ENCODE measurements around the gene SPG11. TPM values are rescaled to one million over a fixed set of nuclear protein-coding genes. Genes with fewer than 3 reads are reported as not detected.

SPG11 gene
- total and polyA plus RNA-seq, 9 of the 15 experiments (the other 6 are each of a cell fraction or from before 2014, with no cell fraction given): 23.3 to 71.2 (median 45.6) TPM

DNA sequence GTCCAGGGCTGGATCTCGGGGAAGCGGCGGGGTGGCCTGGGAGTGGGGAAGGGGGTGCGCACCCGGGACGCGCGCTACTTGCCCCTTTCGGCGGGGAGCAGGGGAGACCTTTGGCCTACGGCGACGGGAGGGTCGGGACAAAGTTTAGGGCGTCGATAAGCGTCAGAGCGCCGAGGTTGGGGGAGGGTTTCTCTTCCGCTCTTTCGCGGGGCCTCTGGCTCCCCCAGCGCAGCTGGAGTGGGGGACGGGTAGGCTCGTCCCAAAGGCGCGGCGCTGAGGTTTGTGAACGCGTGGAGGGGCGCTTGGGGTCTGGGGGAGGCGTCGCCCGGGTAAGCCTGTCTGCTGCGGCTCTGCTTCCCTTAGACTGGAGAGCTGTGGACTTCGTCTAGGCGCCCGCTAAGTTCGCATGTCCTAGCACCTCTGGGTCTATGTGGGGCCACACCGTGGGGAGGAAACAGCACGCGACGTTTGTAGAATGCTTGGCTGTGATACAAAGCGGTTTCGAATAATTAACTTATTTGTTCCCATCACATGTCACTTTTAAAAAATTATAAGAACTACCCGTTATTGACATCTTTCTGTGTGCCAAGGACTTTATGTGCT is 48.4 kb upstream of the SPG11 start (continued):
- no peak for TF ChIP-seq ZNF707 (CRISPR knock-in tag; conservative IDR thresholded peaks at IDR 0.05)
- no peak for TF ChIP-seq MTA2 (IDR thresholded peaks at IDR 0.05; ENCODE audit: low read depth)
- TF ChIP-seq CCNT2 (IDR thresholded peaks at IDR 0.05; ENCODE audit: borderline replicate concordance, extremely low read depth, insufficient read length, low read depth, low read length): peak; percentile 49
- TF ChIP-seq, protein P1, sequence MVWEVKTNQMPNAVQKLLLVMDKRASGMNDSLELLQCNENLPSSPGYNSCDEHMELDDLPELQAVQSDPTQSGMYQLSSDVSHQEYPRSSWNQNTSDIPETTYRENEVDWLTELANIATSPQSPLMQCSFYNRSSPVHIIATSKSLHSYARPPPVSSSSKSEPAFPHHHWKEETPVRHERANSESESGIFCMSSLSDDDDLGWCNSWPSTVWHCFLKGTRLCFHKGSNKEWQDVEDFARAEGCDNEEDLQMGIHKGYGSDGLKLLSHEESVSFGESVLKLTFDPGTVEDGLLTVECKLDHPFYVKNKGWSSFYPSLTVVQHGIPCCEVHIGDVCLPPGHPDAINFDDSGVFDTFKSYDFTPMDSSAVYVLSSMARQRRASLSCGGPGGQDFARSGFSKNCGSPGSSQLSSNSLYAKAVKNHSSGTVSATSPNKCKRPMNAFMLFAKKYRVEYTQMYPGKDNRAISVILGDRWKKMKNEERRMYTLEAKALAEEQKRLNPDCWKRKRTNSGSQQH (CRISPR knock-in tag; IDR thresholded peaks at IDR 0.05): no peak
- TF ChIP-seq CC2D1A (IDR thresholded peaks at IDR 0.05): no peak; the same call in 1 of the 2 replicates
- TF ChIP-seq TBL1XR1 (IDR thresholded peaks at IDR 0.05; ENCODE audit: low read length in 2 of 2): no peak
- peak; percentile 1 for TF ChIP-seq MEIS2 (IDR thresholded peaks at IDR 0.05; ENCODE audit: partially characterized antibody)
- TF ChIP-seq ZNF232 (CRISPR knock-in tag; IDR thresholded peaks at IDR 0.05): no peak
- TF ChIP-seq ZNF184 (CRISPR knock-in tag; IDR thresholded peaks at IDR 0.05): no peak
- TF ChIP-seq PHF8 (IDR thresholded peaks at IDR 0.05; ENCODE audit: borderline replicate concordance, low read length): no peak
- TF ChIP-seq, protein P2, sequence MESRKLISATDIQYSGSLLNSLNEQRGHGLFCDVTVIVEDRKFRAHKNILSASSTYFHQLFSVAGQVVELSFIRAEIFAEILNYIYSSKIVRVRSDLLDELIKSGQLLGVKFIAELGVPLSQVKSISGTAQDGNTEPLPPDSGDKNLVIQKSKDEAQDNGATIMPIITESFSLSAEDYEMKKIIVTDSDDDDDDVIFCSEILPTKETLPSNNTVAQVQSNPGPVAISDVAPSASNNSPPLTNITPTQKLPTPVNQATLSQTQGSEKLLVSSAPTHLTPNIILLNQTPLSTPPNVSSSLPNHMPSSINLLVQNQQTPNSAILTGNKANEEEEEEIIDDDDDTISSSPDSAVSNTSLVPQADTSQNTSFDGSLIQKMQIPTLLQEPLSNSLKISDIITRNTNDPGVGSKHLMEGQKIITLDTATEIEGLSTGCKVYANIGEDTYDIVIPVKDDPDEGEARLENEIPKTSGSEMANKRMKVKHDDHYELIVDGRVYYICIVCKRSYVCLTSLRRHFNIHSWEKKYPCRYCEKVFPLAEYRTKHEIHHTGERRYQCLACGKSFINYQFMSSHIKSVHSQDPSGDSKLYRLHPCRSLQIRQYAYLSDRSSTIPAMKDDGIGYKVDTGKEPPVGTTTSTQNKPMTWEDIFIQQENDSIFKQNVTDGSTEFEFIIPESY (CRISPR knock-in tag; IDR thresholded peaks at IDR 0.05): no peak
- TF ChIP-seq MTA1 (IDR thresholded peaks at IDR 0.05; ENCODE audit: borderline replicate concordance): no peak
- TF ChIP-seq KLF16 (IDR thresholded peaks at IDR 0.05): no peak
- no peak for TF ChIP-seq MXI1 (IDR thresholded peaks at IDR 0.05; ENCODE audit: low read depth, low read length)
- TF ChIP-seq KAT7 (CRISPR knock-in tag; IDR thresholded peaks at IDR 0.05; ENCODE audit: borderline replicate concordance): peak; percentile 96; the same call in 1 of the 2 replicates
- TF ChIP-seq SPI1 (IDR thresholded peaks at IDR 0.05; ENCODE audit: borderline replicate concordance, low read depth, low read length): peak; percentile 13; the same call in 1 of the 2 replicates
- TF ChIP-seq ZNF133 (CRISPR knock-in tag; IDR thresholded peaks at IDR 0.05): no peak
- TF ChIP-seq CREBBP (IDR thresholded peaks at IDR 0.05; ENCODE audit: low read depth, low read length): no peak
- TF ChIP-seq, protein P3, sequence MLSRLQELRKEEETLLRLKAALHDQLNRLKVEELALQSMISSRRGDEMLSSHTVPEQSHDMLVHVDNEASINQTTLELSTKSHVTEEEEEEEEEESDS (CRISPR knock-in tag; IDR thresholded peaks at IDR 0.05): no peak
- TF ChIP-seq PTTG1 (tag; IDR thresholded peaks at IDR 0.05; ENCODE audit: low read depth): no peak
- no peak for TF ChIP-seq RFX5 (IDR thresholded peaks at IDR 0.05; ENCODE audit: low read depth, low read length)
- TF ChIP-seq TFAM (CRISPR knock-in tag; conservative IDR thresholded peaks at IDR 0.05): no peak
- TF ChIP-seq MECOM (CRISPR knock-in tag; IDR thresholded peaks at IDR 0.05): no peak
- no peak for TF ChIP-seq ZSCAN29 (IDR thresholded peaks at IDR 0.05)
- TF ChIP-seq PML (IDR thresholded peaks at IDR 0.05; ENCODE audit: low read length): no peak
- no peak for TF ChIP-seq CBX3 (IDR thresholded peaks at IDR 0.05; ENCODE audit: borderline replicate concordance in 1 of 2, low read length in 2 of 2)

All from K562 (cell line).